K562 (cell line): ENCODE data around the gene IL23A. TPM values are rescaled to one million over a fixed set of nuclear protein-coding genes. Genes with fewer than 3 reads are reported as not detected.
A peak's percentile ranks its signal among the peaks of the same experiment; 100 is the strongest.

ENCODE experiments used
- BRCA1 ChIP-seq, 2 experiments: fragments of 450-650 bp in 1 of 2; sonication (generic) in 1 of 2; formaldehyde crosslinking in 1 of 2; IDR thresholded peaks; 2 replicates each; pipeline versions ENCODE4 v1.5.0 to v1.6.1; 2017 to 2020; ENCODE audit warnings: mild to moderate bottlenecking in 1 of 2, missing genetic modification reagents in 1 of 2
- CBFA2T2 ChIP-seq: fragments of 450-650 bp; conservative IDR thresholded peaks from 2 replicates; pipeline ENCODE4 v1.6.1; 2017; ENCODE audit warnings: mild to moderate bottlenecking
- E2F6 ChIP-seq, 2 experiments: IDR thresholded peaks; 2 replicates each; pipeline ENCODE4 v1.6.1; 2011; ENCODE audit warnings: borderline replicate concordance in 1 of 2, control low read depth in 1 of 2, low read depth in 1 of 2, low read length in 1 of 2, mild to moderate bottlenecking in 1 of 2, mixed read lengths in 1 of 2, moderate library complexity in 1 of 2; ENCODE audit not compliant: insufficient read depth in 1 of 2, insufficient read length in 1 of 2, poor library complexity in 1 of 2, severe bottlenecking in 1 of 2; ENCODE audit errors: extremely low read depth in 1 of 2
- FOXA1 ChIP-seq: fragments of 450-650 bp; IDR thresholded peaks from 2 replicates; pipeline ENCODE4 v1.6.1; 2016; ENCODE audit warnings: mild to moderate bottlenecking, borderline replicate concordance
- FOXA3 ChIP-seq, 2 experiments: fragments of 450-650 bp in 1 of 2; sonication (generic) in 1 of 2; formaldehyde crosslinking; IDR thresholded peaks in 1 of 2; conservative IDR thresholded peaks in 1 of 2; 2 replicates each; pipeline versions ENCODE4 v1.4.0 to v1.8.0; 2020 to 2022; ENCODE audit warnings: mild to moderate bottlenecking in 2 of 2, missing genetic modification reagents in 1 of 2
- PKNOX1 ChIP-seq: fragments of 450-650 bp; IDR thresholded peaks from 2 replicates; pipeline ENCODE4 v1.6.1; 2016
- RFX1 ChIP-seq: fragments of 450-650 bp; IDR thresholded peaks from 2 replicates; pipeline ENCODE4 v1.6.1; 2016; ENCODE audit warnings: mild to moderate bottlenecking, moderate library complexity
- USF1 ChIP-seq: sonication (generic); formaldehyde crosslinking; IDR thresholded peaks from 2 replicates; pipeline ENCODE4 v1.9.0; 2022; ENCODE audit warnings: mild to moderate bottlenecking, missing genetic modification reagents
- ZNF583 ChIP-seq: fragments of 250-450 bp; sonication (Bioruptor Pico); IDR thresholded peaks from 2 replicates; pipeline ENCODE4 v1.4.0; 2020
- polyA plus RNA-seq, 8 experiments: library from polyadenylated mRNA; depleted of rRNA in 4 of 8; stranded (reverse) in 5 of 8; unstranded in 3 of 8; fragments of >200 nt; fragmentation: Nextera tagmentation in 2 of 8; fragmentation: Illumina TruSeq in 1 of 8; extraction: Ambion mirVana in 2 of 8; extraction: Trizol in 1 of 8; gene quantifications; 2 replicates each; pipeline versions ENCODE4 v1.2.1 to v1.2.3, GENCODE V29; 2011 to 2014; ENCODE audit warnings: inconsistent platforms in 1 of 8, missing spikeins in 1 of 8
- total RNA-seq, 7 experiments: library from RNA; depleted of rRNA in 6 of 7; stranded (reverse); fragments of >200 nt in 6 of 7; fragmentation: Illumina TruSeq in 2 of 7; extraction: Trizol in 2 of 7; gene quantifications; 2 replicates each; pipeline versions ENCODE4 v1.2.1 to v1.2.3, GENCODE V29; 2011 to 2021; ENCODE audit warnings: low replicate concordance in 1 of 7
- TF ChIP-seq, protein P1 (sequence below): sonication (generic); formaldehyde crosslinking; IDR thresholded peaks from 2 replicates; pipeline ENCODE4 v1.8.0; 2022; ENCODE audit warnings: mild to moderate bottlenecking, missing genetic modification reagents, borderline replicate concordance
- TF ChIP-seq, protein P2 (sequence below), 2 experiments: IDR thresholded peaks; 2 replicates each; pipeline ENCODE4 v1.6.1; 2012; ENCODE audit warnings: improper control_type of control experiment in 2 of 2, low read depth in 2 of 2, low read length in 2 of 2, borderline replicate concordance in 1 of 2

IL23A gene
- total and polyA plus RNA-seq, 9 of the 15 experiments (the other 6 are each of a cell fraction or from before 2014, with no cell fraction given), result 4.4 to 37.2 (median 9.6) TPM

DNA sequence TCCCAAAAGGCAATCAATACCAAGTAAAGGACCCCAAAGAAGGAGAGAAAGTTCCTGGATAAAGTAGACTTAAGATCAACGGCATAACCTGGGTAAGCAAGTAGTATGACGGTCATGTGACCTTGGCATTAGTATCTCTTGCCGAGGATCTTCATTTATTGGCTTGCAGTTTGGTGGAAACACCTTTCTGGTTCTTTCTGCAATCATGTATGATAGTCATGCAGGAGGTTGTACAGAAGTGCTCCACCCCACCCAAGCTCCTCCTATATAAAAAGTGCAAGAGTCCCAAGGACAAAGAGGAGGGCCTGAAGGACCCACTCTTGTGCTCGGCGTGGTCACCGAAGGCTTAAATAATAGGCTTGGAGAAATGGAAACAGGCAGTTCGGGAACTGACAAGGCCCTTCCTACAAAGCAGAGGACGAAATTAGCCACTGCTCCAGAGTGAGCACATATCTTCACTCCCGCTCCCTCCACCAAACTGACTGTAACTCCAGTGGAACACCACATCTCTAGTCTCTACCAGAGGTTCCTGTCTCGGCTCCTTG lies 39.3 kb upstream of the IL23A start (continued):
- TF ChIP-seq E2F6 (IDR thresholded peaks at IDR 0.05; ENCODE audit: borderline replicate concordance in 1 of 2, extremely low read depth in 1 of 2, insufficient read depth in 1 of 2, insufficient read length in 1 of 2, low read depth in 1 of 2, low read length in 1 of 2, poor library complexity in 1 of 2, severe bottlenecking in 1 of 2), result no peak
- TF ChIP-seq RFX1, result no peak
- no peak for TF ChIP-seq BRCA1 (IDR thresholded peaks at IDR 0.05)
- no peak for TF ChIP-seq BRCA1 (CRISPR knock-in tag; IDR thresholded peaks at IDR 0.05)
- TF ChIP-seq FOXA1, result no peak
- no peak for TF ChIP-seq ZNF583 (CRISPR knock-in tag)
- TF ChIP-seq, protein P1, sequence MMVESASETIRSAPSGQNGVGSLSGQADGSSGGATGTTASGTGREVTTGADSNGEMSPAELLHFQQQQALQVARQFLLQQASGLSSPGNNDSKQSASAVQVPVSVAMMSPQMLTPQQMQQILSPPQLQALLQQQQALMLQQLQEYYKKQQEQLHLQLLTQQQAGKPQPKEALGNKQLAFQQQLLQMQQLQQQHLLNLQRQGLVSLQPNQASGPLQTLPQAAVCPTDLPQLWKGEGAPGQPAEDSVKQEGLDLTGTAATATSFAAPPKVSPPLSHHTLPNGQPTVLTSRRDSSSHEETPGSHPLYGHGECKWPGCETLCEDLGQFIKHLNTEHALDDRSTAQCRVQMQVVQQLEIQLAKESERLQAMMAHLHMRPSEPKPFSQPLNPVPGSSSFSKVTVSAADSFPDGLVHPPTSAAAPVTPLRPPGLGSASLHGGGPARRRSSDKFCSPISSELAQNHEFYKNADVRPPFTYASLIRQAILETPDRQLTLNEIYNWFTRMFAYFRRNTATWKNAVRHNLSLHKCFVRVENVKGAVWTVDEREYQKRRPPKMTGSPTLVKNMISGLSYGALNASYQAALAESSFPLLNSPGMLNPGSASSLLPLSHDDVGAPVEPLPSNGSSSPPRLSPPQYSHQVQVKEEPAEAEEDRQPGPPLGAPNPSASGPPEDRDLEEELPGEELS (CRISPR knock-in tag), result no peak
- TF ChIP-seq CBFA2T2, result peak; percentile 40
- no peak for TF ChIP-seq FOXA3 (CRISPR knock-in tag; conservative IDR thresholded peaks at IDR 0.05 in 1 of 2, IDR thresholded peaks at IDR 0.05 in 1 of 2)
- peak; percentile 56; the same call in 1 of the 2 replicates for TF ChIP-seq USF1 (CRISPR knock-in tag)
- TF ChIP-seq PKNOX1, result no peak
- TF ChIP-seq, protein P2, sequence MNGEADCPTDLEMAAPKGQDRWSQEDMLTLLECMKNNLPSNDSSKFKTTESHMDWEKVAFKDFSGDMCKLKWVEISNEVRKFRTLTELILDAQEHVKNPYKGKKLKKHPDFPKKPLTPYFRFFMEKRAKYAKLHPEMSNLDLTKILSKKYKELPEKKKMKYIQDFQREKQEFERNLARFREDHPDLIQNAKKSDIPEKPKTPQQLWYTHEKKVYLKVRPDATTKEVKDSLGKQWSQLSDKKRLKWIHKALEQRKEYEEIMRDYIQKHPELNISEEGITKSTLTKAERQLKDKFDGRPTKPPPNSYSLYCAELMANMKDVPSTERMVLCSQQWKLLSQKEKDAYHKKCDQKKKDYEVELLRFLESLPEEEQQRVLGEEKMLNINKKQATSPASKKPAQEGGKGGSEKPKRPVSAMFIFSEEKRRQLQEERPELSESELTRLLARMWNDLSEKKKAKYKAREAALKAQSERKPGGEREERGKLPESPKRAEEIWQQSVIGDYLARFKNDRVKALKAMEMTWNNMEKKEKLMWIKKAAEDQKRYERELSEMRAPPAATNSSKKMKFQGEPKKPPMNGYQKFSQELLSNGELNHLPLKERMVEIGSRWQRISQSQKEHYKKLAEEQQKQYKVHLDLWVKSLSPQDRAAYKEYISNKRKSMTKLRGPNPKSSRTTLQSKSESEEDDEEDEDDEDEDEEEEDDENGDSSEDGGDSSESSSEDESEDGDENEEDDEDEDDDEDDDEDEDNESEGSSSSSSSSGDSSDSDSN (IDR thresholded peaks at IDR 0.05; ENCODE audit: borderline replicate concordance in 1 of 2, low read depth in 2 of 2, low read length in 2 of 2), result no peak
